ENCODE results near the gene CCDC158. TPM values are rescaled to one million over a fixed set of nuclear protein-coding genes. Genes with fewer than 3 reads are reported as not detected.

The CCDC158 gene
- total RNA-seq, 1 donor from 2014 or later, result 1.1 TPM

GRCh38 chr4:76305033-76305687 is 115.8 kb downstream of the CCDC158 start:
- no peaks in the 10 kb centered on the region for H3K9me3 ChIP-seq
- TF ChIP-seq, protein P1, sequence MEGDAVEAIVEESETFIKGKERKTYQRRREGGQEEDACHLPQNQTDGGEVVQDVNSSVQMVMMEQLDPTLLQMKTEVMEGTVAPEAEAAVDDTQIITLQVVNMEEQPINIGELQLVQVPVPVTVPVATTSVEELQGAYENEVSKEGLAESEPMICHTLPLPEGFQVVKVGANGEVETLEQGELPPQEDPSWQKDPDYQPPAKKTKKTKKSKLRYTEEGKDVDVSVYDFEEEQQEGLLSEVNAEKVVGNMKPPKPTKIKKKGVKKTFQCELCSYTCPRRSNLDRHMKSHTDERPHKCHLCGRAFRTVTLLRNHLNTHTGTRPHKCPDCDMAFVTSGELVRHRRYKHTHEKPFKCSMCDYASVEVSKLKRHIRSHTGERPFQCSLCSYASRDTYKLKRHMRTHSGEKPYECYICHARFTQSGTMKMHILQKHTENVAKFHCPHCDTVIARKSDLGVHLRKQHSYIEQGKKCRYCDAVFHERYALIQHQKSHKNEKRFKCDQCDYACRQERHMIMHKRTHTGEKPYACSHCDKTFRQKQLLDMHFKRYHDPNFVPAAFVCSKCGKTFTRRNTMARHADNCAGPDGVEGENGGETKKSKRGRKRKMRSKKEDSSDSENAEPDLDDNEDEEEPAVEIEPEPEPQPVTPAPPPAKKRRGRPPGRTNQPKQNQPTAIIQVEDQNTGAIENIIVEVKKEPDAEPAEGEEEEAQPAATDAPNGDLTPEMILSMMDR (IDR thresholded peaks at IDR 0.05), result no peak
- peaks cover 0 to 15% of the 10 kb centered on the region in 2 donors for H3K4me1 ChIP-seq
- peaks cover 5 to 9% of the 10 kb centered on the region in 2 donors for H3K36me3 ChIP-seq
- no peaks in the 10 kb centered on the region for H3K27me3 ChIP-seq
- intact Hi-C loops (cut with DNase I), result loop anchor here (5.0 kb wide), 1 partner anchor 202 kb away; no protein-coding TSS in a partner anchor
- peak overlapping the region; percentile 68 to 72 for H3K4me3 ChIP-seq
- H3K27ac ChIP-seq, result peak overlapping the region; percentile 79 to 87
- no peak for DNase-seq (ENCODE audit: low spot score in 2 of 2)

- no peaks in the 10 kb centered on the region for H3K27me3 ChIP-seq
- no peak overlapping the region for H3K27ac ChIP-seq
- no peak for DNase-seq (ENCODE audit: low spot score in 2 of 2)
- no peaks in the 10 kb centered on the region for H3K9me3 ChIP-seq
- no peak overlapping the region for H3K4me3 ChIP-seq
- TF ChIP-seq, protein P1 (IDR thresholded peaks at IDR 0.05), result no peak
- peaks cover 0 to 11% of the 10 kb centered on the region in 2 donors for H3K4me1 ChIP-seq
- H3K36me3 ChIP-seq, result no peaks in the 10 kb centered on the region
- intact Hi-C loops (cut with DNase I), result no loop called here
Observed at GRCh38 chr4:76302826-76303438, 118.0 kb downstream of the CCDC158 start.

DNA sequence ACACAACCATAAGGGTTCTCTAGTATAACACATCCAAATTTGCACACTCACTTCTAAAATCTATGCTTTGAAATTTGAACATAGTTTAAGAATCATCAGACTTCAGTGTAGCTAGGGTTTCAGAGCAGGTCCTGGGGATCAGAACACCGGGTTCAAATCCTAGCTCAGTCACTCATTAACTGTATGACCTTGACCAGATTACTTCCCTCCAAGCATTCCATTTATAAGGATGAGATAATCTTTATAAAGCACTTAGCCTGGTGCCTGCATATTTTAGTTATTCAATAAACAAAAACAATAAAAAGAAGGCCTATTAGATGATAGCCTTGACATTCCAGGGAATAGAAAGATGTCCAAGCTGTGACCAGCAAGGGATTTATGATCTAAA is 119.2 kb downstream of the CCDC158 start:
- no peaks in the 10 kb centered on the region for H3K36me3 ChIP-seq
- no peaks in the 10 kb centered on the region for H3K27me3 ChIP-seq
- peaks cover 2 to 4% of the 10 kb centered on the region in 2 donors for H3K9me3 ChIP-seq
- peaks cover 0 to 7% of the 10 kb centered on the region in 2 donors for H3K4me1 ChIP-seq
- no peak for DNase-seq (ENCODE audit: low spot score in 2 of 2)
- TF ChIP-seq, protein P1 (IDR thresholded peaks at IDR 0.05), result no peak
- no peak overlapping the region for H3K4me3 ChIP-seq
- H3K27ac ChIP-seq, result peak overlapping the region; percentile 47 to 52
- intact Hi-C loops (cut with DNase I), result no loop called here

DNA sequence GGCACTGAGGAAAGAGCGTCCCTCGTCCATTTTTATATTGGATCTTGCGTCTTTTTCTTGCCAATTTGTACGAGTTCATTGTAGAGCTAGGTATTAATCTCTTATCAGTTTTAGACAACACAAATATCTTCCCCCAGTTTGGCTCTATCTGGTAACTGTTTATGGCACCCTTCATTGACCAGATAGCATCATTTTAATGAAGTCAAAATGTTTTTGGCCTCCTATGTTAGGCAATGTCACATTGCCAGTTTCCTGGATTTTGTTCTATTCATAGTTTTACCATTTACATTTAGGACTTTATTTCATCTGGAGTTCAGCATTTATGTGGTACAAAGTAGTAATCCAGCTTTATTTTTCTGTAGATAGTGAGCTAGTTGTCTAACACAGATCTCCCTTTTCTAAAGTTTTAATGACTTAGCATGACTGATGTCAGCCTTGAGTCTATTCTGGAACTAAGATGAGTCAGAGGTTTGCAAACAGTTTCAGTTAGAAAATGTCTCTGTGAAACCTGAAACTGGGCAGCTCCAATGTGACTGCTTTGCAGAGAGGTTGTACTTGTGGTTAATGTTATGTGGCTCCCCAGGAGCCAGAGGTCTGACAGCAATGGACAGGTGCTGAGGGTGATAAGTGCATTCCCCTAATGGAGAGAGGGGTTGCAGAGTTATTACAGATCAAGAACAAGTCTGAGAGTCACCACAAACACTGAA is 119.7 kb downstream of the CCDC158 start:
- H3K4me1 ChIP-seq, result peaks cover 0 to 7% of the 10 kb centered on the region in 2 donors
- H3K27ac ChIP-seq, result peak overlapping the region; percentile 47 to 52
- intact Hi-C loops (cut with DNase I), result no loop called here
- H3K27me3 ChIP-seq, result no peaks in the 10 kb centered on the region
- no peaks in the 10 kb centered on the region for H3K36me3 ChIP-seq
- H3K4me3 ChIP-seq, result no peak overlapping the region
- DNase-seq (ENCODE audit: low spot score in 2 of 2), result no peak
- TF ChIP-seq, protein P1 (IDR thresholded peaks at IDR 0.05), result no peak
- peaks cover 4 to 7% of the 10 kb centered on the region in 2 donors for H3K9me3 ChIP-seq

DNA sequence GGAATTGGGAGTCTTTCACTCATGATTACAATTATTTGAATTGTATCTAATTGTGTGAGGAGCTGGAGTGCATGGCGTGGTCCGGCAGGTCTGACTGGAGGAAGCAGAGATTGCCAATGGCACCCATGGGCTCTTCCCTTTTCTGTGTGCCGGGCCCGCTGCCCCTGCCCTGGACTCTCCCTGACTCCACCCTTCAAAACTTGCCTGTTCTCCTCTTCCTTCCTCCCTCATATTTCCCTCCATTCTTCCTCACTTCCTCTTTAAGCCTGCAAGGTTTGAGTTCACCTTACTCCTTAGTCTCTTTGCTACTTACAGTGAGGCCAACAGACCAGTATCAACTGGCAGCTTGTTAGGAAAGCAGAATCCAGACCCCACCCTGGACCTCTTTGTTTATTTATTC is 120.9 kb downstream of the CCDC158 start:
- TF ChIP-seq, protein P1 (IDR thresholded peaks at IDR 0.05), result no peak
- no peak for DNase-seq (ENCODE audit: low spot score in 2 of 2)
- intact Hi-C loops (cut with DNase I), result no loop called here

More for the DNA sequence above, 120.9 kb downstream of the CCDC158 start:
- H3K27me3 ChIP-seq, result no peaks in the 10 kb centered on the region
- no peak overlapping the region for H3K4me3 ChIP-seq
- H3K9me3 ChIP-seq, result peaks cover 4 to 7% of the 10 kb centered on the region in 2 donors
- H3K27ac ChIP-seq, result no peak overlapping the region
- H3K4me1 ChIP-seq, result no peaks in the 10 kb centered on the region
- H3K36me3 ChIP-seq, result no peaks in the 10 kb centered on the region
